Activated T-cell treated with anti-CD3 and anti-CD28 coated beads, Interleukin-2, amount 50 U/mL, for 72 hours (primary cell): ENCODE data around the gene AFAP1. TPM values are rescaled to one million over a fixed set of nuclear protein-coding genes. Genes with fewer than 3 reads are reported as not detected.

ENCODE experiments used
- ATAC-seq, 2 donors: fragments of 150-1000 bp; cut with Tn5 transposase; replicated peaks in 1 of 2; 2 replicates each; pipeline ENCODE4 v1.10.0; 2021; ENCODE audit warnings: moderate library complexity in 2 of 2, mild to moderate bottlenecking in 1 of 2
- DNase-seq, 2 donors: peaks; one replicate each; pipeline ENCODE4 v3.0.0; 2021 to 2022; ENCODE audit warnings: mixed read lengths in 1 of 2
- H3K27ac Mint-ChIP-seq: one replicate; pipeline ENCODE4 v1.8.0; 2022; ENCODE audit warnings: mild to moderate bottlenecking, moderate library complexity, mixed read lengths
- H3K27me3 Mint-ChIP-seq: one replicate; pipeline ENCODE4 v1.8.0; 2022; ENCODE audit warnings: low read depth, mixed read lengths
- H3K36me3 Mint-ChIP-seq, 2 donors: one replicate each; pipeline ENCODE4 v1.8.0; 2022; ENCODE audit warnings: mixed read lengths in 2 of 2, mild to moderate bottlenecking in 1 of 2; ENCODE audit not compliant: insufficient read depth in 2 of 2
- H3K4me1 Mint-ChIP-seq: one replicate; pipeline ENCODE4 v1.8.0; 2022; ENCODE audit warnings: low read depth, mixed read lengths
- H3K4me3 Mint-ChIP-seq, 2 donors: one replicate each; pipeline ENCODE4 v1.8.0; 2022; ENCODE audit warnings: mild to moderate bottlenecking in 2 of 2, mixed read lengths in 2 of 2, moderate library complexity in 2 of 2
- H3K9me3 Mint-ChIP-seq, 2 donors: one replicate each; pipeline ENCODE4 v1.8.0; 2022; ENCODE audit warnings: mixed read lengths in 2 of 2
- total RNA-seq, 2 donors: library from RNA; stranded (reverse); gene quantifications; one replicate each; pipeline ENCODE4 v1.2.3, GENCODE V29; 2022

AFAP1 gene
- total RNA-seq, 2 donors from 2014 or later: 30.6 to 49.3 TPM

DNA sequence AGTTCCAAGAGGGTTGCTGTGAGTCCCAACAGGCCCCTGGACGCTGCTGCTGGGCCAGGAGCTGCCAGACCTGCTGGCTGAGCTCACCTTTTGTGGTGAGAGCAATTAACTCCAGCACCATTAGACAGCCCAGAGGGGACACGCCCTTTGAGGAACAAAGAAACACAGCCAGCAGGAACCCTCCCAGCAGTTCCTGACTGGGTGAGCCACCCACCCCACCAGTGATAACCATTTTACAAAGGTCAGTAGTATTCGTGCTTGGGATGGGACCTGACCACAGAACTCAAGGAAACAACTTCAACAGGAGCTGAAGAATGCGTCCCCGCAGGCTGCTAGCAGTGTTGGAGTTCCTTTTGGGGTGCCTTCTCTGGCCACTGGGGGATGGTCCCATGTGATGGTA lies 38.8 kb upstream of the AFAP1 start:
- ATAC-seq (no peak), DNase-seq (no peak)
- Mint-ChIP-seq H3K27ac (no peak overlapping the region), H3K9me3 (no peaks in the 10 kb centered on the region), H3K27me3 (no peaks in the 10 kb centered on the region), H3K4me3 (no peak overlapping the region), H3K36me3 (peaks cover 0 to 4% of the 10 kb centered on the region in 2 donors), H3K4me1 (peaks cover 6% of the 10 kb centered on the region)

DNA sequence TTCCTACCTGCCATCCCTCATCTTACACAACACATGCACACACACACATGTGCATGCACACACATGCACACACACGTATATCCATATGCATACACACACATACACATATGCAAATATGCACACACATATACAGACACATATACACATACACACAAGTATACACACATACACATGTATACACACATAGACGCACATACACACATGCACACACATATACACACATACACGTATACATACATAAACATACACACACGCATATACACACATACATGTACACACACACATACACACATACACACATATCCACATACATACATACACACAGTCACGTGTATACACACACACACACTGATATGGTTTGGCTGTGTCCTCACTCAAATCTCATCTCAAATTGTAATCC lies 37.0 kb upstream of the AFAP1 start:
- H3K36me3 Mint-ChIP-seq: peaks cover 3 to 11% of the 10 kb centered on the region in 2 donors
- no peak overlapping the region for H3K4me3 Mint-ChIP-seq
- no peak overlapping the region for H3K27ac Mint-ChIP-seq
- no peaks in the 10 kb centered on the region for H3K9me3 Mint-ChIP-seq
- no peak for DNase-seq
- H3K4me1 Mint-ChIP-seq: peaks cover 23% of the 10 kb centered on the region
- no peaks in the 10 kb centered on the region for H3K27me3 Mint-ChIP-seq
- no peak for ATAC-seq

DNA sequence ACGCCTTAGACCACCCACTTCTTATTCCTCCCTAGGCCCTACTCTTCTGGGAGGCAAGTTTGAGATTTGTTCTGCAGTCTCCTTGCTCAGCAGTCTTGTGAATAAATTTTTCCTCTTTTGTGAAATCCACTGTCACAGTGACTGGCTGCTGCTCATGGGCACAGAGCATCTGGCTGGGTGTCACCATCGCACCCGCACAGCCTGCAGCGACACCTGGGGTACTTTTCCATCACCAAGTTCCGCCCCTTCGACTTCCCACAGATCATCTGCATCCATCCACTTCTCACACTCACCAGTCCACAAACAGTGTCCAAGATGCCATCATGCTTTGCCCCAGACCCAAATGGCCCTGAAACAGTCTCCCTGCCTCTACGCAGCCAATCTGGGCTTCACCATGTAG lies 36.4 kb upstream of the AFAP1 start:
- peaks cover 3 to 11% of the 10 kb centered on the region in 2 donors for H3K36me3 Mint-ChIP-seq
- ATAC-seq (no peak), DNase-seq (no peak)
- no peak overlapping the region for H3K27ac Mint-ChIP-seq
- H3K4me3 Mint-ChIP-seq: no peak overlapping the region
- H3K27me3 Mint-ChIP-seq: no peaks in the 10 kb centered on the region
- H3K9me3 Mint-ChIP-seq: no peaks in the 10 kb centered on the region
- peaks cover 29% of the 10 kb centered on the region for H3K4me1 Mint-ChIP-seq

DNA sequence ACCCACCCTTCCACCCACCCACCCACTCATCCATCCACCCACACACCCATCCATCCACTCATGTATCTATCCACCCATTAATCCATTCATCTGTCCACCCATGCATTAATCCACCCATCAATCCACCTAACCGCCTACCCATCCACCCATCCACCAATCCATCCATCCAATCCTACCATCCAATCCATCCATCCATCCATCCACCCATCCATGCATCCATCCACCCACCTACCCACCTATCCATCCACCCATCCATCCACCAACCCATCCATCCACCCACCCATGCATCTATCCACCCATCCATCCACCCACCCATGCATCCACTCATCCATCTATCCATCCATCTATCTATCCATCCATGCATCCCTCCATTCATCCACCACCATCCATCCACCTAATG lies 34.8 kb upstream of the AFAP1 start:
- Mint-ChIP-seq H3K27me3 (no peaks in the 10 kb centered on the region), H3K9me3 (no peaks in the 10 kb centered on the region), H3K4me1 (peaks cover 43% of the 10 kb centered on the region), H3K4me3 (no peak overlapping the region), H3K36me3 (peaks cover 11 to 22% of the 10 kb centered on the region in 2 donors), H3K27ac (no peak overlapping the region)
- DNase-seq (no peak), ATAC-seq (no peak)

DNA sequence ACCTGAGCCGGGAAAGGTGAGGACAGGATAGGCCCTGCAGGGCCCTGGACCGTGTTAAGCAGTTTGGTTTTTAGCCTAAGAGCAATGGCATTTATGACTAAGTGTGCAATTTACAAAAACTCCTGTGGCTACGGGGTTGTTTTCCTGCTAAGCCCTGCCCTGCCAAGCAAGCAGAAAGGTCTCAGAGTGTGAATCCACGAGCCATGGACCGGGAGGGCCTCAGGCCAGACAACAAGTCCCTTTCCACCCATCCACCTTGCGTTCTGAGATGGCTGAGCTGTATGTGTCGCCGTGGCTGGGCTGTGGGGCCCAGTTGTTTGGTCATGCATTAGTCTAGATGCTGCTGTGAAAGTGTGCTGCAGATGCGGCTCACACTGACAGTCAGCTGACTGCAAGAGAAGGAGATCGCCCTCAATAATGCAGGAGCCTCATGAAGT lies 33.9 kb upstream of the AFAP1 start:
- H3K4me3 Mint-ChIP-seq: peak overlapping the region; percentile 82 to 100
- H3K9me3 Mint-ChIP-seq: no peaks in the 10 kb centered on the region
- H3K36me3 Mint-ChIP-seq: peaks cover 11 to 22% of the 10 kb centered on the region in 2 donors
- ATAC-seq: peak in 1 of 2 donors; percentile 20
- no peaks in the 10 kb centered on the region for H3K27me3 Mint-ChIP-seq
- DNase-seq: peak in 1 of 2 donors; percentile 39
- peak overlapping the region; percentile 49 for H3K27ac Mint-ChIP-seq
- peaks cover 50% of the 10 kb centered on the region for H3K4me1 Mint-ChIP-seq

DNA sequence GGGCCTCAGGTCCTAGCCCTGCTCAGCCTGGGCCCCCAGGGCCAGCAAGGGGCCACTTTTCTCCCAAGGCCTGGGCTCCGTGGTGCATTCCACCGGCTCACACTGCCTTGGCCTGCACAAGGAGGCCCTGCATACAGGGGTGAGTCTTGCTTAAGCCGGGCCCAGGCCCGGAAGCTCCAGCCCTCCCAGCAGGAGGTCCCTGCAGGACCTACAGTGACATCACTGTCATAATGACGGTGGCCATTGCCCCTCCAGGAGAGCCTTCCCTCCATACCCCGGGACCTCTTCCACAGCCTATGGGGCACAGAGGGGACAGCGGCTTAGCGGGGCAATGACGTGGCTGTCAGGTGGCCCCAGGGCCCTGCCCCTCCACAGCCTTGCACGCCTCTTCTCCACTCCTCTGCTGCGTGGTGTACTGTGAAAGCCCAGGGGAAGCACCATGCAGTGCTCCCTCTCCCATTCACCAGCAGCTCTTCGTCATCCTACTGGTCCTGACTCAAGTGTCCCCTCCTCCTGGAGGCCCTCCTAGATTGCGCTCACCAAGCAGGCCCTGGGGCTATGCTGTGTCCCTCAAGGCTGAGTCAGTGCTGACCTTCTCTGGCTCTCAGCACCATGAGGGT lies 32.3 kb upstream of the AFAP1 start:
- DNase-seq: no peak
- H3K9me3 Mint-ChIP-seq: no peaks in the 10 kb centered on the region
- no peak for ATAC-seq
- H3K36me3 Mint-ChIP-seq: peaks cover 11 to 22% of the 10 kb centered on the region in 2 donors
- H3K27ac Mint-ChIP-seq: peak overlapping the region; percentile 92
- H3K4me3 Mint-ChIP-seq: peak overlapping the region; percentile 82 to 100
- H3K4me1 Mint-ChIP-seq: peaks cover 63% of the 10 kb centered on the region
- no peaks in the 10 kb centered on the region for H3K27me3 Mint-ChIP-seq

DNA sequence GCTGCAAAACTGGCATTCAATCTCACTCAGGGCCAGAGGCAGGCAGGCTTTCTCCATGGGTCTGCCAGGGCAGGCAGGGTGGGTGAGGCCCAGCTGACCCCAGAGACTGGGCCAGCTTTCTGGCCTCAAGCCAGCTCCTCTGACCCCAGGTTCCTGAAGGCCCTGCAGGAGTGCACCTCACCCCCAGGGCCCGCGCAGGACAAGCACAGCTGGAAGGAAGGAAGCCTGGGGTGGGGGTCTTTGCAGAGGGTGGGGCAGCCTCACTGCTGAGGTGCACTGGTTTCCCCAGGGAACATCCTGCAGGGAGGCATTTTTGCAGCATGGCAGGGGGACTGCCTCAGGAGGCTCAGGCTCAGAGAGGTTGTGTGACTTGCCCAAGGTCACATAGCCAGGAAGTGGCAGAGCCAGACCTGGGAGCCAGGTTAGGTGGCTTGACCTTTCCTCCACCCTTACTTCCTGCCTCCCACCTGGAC lies 31.5 kb upstream of the AFAP1 start:
- H3K4me1 Mint-ChIP-seq: peaks cover 66% of the 10 kb centered on the region
- no peak for DNase-seq
- ATAC-seq: no peak
- no peaks in the 10 kb centered on the region for H3K27me3 Mint-ChIP-seq
- H3K4me3 Mint-ChIP-seq: peak overlapping the region; percentile 82 to 100
- no peaks in the 10 kb centered on the region for H3K9me3 Mint-ChIP-seq
- peaks cover 11 to 19% of the 10 kb centered on the region in 2 donors for H3K36me3 Mint-ChIP-seq
- H3K27ac Mint-ChIP-seq: peak overlapping the region; percentile 91

DNA sequence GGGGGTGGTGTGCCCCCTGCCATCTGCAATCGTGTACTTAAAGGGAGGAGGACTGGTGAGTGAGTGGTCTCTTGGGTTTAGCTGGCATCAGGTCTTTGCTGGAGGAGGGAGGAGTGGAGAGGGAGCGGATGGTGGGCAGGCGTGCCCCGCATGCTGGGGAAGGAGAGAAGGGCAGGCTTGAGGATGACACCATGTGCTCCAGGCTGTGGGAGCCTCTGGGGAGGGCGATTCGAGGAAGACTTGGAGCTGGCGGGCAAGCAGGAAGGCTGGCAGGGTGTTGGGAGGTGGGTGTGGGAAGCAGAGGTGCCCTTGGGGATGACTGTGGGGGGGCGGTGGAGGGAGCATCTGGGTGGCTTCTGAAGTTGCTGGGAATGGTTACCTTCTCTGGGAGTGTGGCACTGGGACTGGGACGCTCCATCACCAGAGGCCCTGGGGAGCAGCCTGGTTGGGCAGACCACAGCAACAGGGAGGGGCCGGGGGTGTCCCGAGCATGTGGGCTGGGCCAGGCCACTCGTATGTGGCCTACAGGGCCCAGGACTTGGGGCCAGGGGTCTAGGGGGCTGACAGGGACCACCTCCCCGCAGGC lies 30.8 kb upstream of the AFAP1 start:
- H3K27me3 Mint-ChIP-seq: no peaks in the 10 kb centered on the region
- H3K27ac Mint-ChIP-seq: peak overlapping the region; percentile 91
- ATAC-seq: peak in 1 of 2 donors; percentile 3
- peak overlapping the region; percentile 82 to 100 for H3K4me3 Mint-ChIP-seq
- DNase-seq: peak in 1 of 2 donors; percentile 25
- H3K4me1 Mint-ChIP-seq: peaks cover 71% of the 10 kb centered on the region
- H3K9me3 Mint-ChIP-seq: no peaks in the 10 kb centered on the region
- H3K36me3 Mint-ChIP-seq: peaks cover 11 to 19% of the 10 kb centered on the region in 2 donors

DNA sequence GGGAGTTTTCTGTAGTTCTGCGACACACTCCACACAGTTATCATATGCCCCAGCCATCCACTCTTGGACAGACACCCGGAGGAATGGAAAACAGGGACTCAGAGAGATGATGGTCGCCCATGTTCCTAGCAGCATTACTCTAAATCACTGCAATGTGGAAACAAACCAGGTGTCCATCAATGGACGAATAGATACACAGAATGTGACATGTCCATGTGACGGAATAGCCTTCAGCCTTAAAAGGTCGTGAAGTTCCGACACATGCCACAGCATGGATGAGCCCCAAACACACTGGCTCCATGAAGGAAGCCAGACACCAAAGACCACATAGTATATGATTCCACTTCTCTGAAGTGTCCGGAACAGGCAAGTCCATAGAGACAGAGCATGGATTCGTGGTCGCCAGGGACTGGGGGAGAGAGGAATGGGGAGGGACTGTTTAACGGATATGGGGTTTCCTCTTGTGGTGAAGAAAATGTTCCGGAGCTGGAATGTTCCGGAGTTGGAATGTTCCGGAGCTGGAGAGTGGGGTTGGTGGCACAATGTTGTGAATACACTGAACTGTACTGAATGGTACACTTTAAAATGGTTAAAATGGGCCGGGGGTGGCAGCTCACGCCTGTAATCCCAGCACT lies 28.7 kb upstream of the AFAP1 start:
- peaks cover 85% of the 10 kb centered on the region for H3K4me1 Mint-ChIP-seq
- DNase-seq (no peak), ATAC-seq (no peak)
- peak overlapping the region; percentile 22 to 45 for H3K4me3 Mint-ChIP-seq
- no peaks in the 10 kb centered on the region for H3K9me3 Mint-ChIP-seq
- peak overlapping the region; percentile 43 for H3K27ac Mint-ChIP-seq
- no peaks in the 10 kb centered on the region for H3K27me3 Mint-ChIP-seq
- H3K36me3 Mint-ChIP-seq: peaks cover 11 to 18% of the 10 kb centered on the region in 2 donors

DNA sequence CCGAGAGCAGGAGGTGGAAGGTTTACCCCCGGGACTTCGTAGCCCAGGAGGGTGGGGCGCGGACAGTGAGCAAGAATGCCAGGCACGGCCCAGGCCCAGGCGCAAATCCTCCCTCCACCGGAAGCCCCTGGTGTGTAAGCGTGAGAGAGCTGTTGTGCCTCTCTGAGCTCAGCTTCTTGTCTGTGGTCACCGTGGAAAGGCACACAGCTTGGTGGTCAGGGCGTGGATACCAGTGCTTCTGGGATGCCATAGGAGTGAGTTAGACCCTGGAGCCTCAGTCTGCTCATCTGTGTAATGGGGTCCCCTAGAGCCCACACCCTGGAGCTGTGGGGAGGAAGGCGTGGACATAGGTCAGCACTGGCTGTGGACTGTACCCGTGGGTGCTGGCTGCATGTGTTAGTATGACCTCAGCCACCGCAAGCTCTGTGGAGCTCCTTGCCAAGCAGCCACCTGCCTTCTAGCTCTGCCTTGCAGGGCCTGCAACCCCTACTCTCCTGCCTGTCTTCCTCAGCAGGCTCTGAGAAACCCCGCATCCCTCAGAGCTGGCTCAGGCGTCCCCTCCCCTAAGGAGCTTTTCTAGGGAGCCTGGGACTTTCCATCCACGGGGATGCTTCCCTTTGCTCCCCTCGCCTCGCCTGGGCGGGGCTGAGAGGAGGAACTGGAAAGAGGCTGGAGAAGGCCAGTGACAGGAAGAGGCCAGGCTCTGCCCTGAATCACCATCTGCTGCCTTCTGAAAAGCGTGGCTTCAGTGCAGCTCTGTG lies 28.0 kb upstream of the AFAP1 start:
- Mint-ChIP-seq H3K36me3 (peaks cover 11 to 14% of the 10 kb centered on the region in 2 donors), H3K9me3 (no peaks in the 10 kb centered on the region), H3K4me1 (peaks cover 86% of the 10 kb centered on the region), H3K27ac (peak overlapping the region; percentile 43), H3K4me3 (peak overlapping the region; percentile 22 to 45), H3K27me3 (no peaks in the 10 kb centered on the region)
- ATAC-seq (no peak), DNase-seq (peak in 1 of 2 donors; percentile 23)

DNA sequence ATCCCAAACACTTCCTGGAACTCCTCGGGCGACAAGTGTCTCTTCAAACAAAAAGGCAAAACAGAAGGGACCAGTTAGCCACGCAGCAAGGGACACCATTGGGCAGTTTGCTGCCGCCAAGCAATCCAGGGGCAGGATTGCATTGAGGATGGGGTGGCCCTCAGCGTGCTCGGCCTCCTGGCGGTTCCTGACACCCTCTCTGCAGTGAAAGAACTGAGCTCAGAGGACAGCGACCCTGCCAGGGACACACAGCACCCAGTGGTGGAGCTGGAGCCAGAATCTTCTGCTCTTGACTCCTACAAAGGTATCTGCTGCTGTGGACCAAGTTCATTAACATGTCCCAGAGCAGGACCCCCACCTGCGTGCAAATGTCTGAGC lies 27.4 kb upstream of the AFAP1 start:
- H3K9me3 Mint-ChIP-seq: no peaks in the 10 kb centered on the region
- DNase-seq (no peak), ATAC-seq (no peak)
- peaks cover 85% of the 10 kb centered on the region for H3K4me1 Mint-ChIP-seq
- H3K27me3 Mint-ChIP-seq: no peaks in the 10 kb centered on the region
- H3K36me3 Mint-ChIP-seq: peaks cover 8 to 10% of the 10 kb centered on the region in 2 donors
- H3K4me3 Mint-ChIP-seq: no peak overlapping the region
- H3K27ac Mint-ChIP-seq: no peak overlapping the region

DNA sequence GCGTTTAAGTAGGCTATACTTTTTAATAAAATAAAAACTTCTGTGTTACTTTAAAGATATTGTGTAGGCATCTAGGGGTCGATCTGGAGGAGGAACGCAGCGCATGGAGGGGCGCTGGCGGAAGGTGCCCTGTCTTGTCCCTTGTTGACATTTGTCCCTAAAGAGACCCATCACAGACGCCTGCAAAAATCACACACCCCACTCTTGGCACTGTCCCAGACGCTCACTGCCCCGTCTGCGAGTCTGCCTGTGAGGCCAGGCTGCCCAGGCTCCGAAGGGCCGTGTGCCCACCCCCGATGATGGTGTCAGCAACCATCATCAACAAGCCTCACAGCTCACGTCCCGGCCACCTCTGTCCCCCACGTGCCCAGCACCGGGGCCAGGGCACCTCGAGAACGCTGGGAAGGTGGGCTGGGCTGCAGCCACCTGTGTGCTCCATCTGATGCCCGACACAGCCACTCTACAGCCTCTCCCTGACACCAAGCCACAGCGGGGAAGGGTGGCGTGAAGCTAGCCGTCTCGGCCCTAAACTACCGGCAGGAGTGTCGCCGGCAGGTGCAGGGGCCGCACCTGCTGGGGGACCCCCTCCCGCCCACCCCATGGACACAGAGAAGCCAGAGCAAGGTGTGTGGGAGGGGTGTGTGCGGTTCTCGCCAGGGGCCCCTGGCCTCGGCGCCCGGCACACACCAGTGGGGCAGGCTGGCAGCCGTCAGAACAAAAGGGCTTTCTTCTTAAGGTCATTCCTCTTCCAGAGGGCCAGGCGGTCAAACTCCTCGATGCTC lies 26.8 kb upstream of the AFAP1 start:
- no peak for ATAC-seq
- Mint-ChIP-seq H3K27me3 (no peaks in the 10 kb centered on the region), H3K9me3 (no peaks in the 10 kb centered on the region), H3K36me3 (peaks cover 8 to 10% of the 10 kb centered on the region in 2 donors), H3K27ac (no peak overlapping the region), H3K4me1 (peaks cover 84% of the 10 kb centered on the region), H3K4me3 (no peak overlapping the region)
- no peak for DNase-seq
